ENCODE measurements around the gene BAIAP2. TPM values are rescaled to one million over a fixed set of nuclear protein-coding genes. Genes with fewer than 3 reads are reported as not detected.

The BAIAP2 gene, protein sequence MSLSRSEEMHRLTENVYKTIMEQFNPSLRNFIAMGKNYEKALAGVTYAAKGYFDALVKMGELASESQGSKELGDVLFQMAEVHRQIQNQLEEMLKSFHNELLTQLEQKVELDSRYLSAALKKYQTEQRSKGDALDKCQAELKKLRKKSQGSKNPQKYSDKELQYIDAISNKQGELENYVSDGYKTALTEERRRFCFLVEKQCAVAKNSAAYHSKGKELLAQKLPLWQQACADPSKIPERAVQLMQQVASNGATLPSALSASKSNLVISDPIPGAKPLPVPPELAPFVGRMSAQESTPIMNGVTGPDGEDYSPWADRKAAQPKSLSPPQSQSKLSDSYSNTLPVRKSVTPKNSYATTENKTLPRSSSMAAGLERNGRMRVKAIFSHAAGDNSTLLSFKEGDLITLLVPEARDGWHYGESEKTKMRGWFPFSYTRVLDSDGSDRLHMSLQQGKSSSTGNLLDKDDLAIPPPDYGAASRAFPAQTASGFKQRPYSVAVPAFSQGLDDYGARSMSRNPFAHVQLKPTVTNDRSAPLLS
- total RNA-seq: 21.7 and 24.7 TPM in 2 replicates

DNA sequence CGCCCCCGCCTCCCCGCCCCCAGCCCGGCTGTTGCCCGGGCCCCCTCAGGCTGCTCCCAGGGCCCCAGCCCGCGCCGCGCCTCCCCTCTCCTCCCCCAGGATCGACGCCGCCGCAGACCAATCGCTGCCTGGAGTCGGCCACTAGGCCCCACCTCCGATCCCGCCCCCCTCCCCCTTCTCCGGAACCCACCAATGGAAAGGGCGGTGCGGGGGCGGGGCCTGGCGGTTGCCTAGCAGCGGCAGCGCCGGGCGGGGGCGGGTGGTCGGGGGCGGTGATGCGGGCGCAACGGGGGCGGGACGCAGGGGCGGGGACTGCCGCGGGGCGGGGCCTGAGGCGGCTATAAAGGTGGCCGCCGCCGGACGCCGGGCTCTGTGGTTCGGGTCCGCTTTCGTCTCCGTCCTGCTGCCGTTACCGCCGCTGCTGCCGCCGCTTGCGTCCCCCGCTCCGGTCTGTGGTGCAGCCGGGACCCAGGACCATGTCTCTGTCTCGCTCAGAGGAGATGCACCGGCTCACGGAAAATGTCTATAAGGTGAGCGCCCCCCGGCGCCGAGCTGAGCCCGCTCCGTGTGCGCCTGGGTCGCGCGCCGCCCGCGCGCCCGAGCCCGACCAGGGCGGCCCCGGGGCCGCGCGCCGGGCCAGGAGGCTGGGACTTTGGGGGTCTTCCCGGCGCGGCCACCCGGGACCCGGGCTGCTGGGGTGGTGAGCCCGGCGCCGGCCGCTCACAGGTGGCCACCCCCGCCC lies at the start of gene BAIAP2:
Gene BAIAP2, plus strand, starts transcription at position 373 of the 742 bp plus-strand sequence. Its CDS starts 104 bp downstream, at position 477.

DNA sequence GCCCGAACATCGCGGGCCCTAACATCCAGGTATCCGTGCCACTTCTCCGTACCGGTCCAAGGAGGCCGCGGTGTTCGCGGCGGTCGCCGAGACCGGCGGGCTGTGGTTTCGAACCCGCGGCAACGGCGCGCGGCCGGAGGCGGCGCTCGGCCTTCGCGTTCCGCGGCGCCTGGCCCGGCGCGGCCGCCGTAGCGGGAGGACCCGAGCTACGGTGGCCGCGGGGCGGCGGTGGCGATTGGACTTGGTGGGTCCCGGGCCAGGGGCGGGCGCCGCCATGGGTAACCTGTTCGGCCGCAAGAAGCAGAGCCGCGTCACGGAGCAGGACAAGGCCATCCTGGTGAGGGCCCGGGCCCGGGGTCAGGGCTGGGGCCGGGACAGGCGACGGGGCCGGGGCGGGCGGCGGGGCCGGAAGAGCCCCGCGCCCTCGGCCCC lies 43.3 kb upstream of the BAIAP2 start, which contains the start of gene CHMP6:
Gene CHMP6, plus strand, starts transcription at position 197 of the 432 bp plus-strand sequence. Its CDS starts 78 bp downstream, at position 275.

GRCh38 chr17:81165246-81166032 lies 130.5 kb downstream of the BAIAP2 start, which contains the start of gene PVALEF:
Gene PVALEF, plus strand, starts transcription at chr17:81165507. Its CDS starts 15,720 bp downstream, at chr17:81181227.

DNA sequence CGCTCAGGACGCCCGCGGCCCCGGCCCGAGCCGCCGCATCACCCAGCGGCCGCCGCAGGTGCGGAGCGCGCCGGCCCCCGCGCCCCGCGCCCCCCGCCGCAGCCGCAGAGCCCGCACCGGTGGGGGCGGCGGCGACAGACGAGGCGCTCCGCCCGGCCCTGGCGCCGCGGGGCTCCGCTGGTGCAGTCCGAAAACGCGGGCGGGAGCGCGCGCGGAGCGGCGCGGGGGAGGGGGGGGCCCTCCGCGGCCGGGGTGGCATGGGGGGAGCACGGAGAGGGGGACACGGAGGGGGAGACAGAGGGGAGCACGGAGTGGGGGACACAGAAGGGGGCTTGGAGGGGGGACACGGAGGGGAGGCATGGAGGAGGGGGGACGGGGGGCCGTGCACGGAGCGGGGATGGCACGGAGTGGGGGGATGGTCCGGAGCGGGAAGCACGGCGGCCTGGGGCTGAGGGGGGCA lies 131.1 kb downstream of the BAIAP2 start, which contains the start of gene AATK:
Gene AATK, minus strand, starts transcription at position 189 of the 460 bp plus-strand sequence. CDS start 229 bp downstream, outside the sequence.

Small RNA genes within 50 kb of the gene (small RNA-seq; reads per million reads assigned to genes)
- gene MIR1250 (not detected), gene MIR3065 (2.5 reads per million, percentile 55 among the genes with 10 or more reads in this experiment), gene MIR657 (not detected)

Other genes with a start within 250 kb of the BAIAP2 start
- 22.1 and 22.7 TPM in 2 replicates for gene CHMP6, start 43.3 kb upstream of the BAIAP2 start, total RNA-seq
- not detected in 2 replicates for gene PVALEF, start 130.4 kb downstream of the BAIAP2 start, total RNA-seq
- 0.12 and 0.16 TPM in 2 replicates for gene AATK, start 131.1 kb downstream of the BAIAP2 start, total RNA-seq
- 7.4 and 10.4 TPM in 2 replicates for gene CEP131, start 187.8 kb downstream of the BAIAP2 start, total RNA-seq
- 19.6 and 21.7 TPM in 2 replicates for gene TEPSIN, start 203.9 kb downstream of the BAIAP2 start, total RNA-seq
- 9.9 and 13.0 TPM in 2 replicates for gene NDUFAF8, start 204.2 kb downstream of the BAIAP2 start, total RNA-seq